Measurements from ENCODE around the gene ANTXR2. TPM values are rescaled to one million over a fixed set of nuclear protein-coding genes. Genes with fewer than 3 reads are reported as not detected.

ANTXR2 gene
- total and polyA plus RNA-seq, 2 of the 13 experiments (the other 11 are each of a cell fraction or from before 2014, with no cell fraction given) = 4.6 to 14.5 TPM

DNA sequence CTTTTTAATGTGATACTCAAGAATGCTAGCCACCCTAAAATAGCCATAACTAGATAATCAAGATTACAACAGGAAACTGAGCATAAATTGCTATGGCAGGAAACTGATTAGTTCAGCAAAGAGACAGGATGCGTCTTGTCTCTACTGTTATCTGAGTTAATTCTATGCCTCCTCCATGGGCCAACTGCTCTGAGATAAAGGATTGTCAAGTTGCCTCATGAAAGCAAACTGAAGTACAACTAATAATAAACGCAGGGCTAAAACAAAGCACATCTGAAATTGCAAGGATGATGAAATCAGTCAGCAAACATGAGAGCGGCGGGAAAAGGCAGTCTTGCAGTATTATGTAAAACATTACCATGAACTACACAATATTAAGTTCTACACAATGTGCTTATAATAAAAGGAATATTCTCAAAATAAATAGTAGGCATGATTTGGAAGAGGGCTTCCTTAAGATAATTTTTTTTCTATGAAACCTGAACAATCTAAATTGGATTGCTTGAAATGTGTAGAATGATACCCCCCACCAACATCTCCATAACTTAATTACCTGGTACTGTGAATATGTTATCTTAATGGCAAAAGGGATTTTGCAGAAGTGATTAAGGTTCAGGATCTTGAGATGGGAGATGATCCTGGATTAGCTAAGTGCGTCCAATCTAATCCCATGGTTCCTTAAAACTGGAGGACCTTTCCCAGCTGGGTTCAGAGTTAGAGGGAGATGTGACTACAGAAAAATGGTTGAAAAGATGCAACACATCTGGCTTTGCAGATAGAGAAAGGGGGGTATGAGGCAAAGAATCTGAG is 65.9 kb downstream of the ANTXR2 start (continued):
- TF ChIP-seq, protein P1, sequence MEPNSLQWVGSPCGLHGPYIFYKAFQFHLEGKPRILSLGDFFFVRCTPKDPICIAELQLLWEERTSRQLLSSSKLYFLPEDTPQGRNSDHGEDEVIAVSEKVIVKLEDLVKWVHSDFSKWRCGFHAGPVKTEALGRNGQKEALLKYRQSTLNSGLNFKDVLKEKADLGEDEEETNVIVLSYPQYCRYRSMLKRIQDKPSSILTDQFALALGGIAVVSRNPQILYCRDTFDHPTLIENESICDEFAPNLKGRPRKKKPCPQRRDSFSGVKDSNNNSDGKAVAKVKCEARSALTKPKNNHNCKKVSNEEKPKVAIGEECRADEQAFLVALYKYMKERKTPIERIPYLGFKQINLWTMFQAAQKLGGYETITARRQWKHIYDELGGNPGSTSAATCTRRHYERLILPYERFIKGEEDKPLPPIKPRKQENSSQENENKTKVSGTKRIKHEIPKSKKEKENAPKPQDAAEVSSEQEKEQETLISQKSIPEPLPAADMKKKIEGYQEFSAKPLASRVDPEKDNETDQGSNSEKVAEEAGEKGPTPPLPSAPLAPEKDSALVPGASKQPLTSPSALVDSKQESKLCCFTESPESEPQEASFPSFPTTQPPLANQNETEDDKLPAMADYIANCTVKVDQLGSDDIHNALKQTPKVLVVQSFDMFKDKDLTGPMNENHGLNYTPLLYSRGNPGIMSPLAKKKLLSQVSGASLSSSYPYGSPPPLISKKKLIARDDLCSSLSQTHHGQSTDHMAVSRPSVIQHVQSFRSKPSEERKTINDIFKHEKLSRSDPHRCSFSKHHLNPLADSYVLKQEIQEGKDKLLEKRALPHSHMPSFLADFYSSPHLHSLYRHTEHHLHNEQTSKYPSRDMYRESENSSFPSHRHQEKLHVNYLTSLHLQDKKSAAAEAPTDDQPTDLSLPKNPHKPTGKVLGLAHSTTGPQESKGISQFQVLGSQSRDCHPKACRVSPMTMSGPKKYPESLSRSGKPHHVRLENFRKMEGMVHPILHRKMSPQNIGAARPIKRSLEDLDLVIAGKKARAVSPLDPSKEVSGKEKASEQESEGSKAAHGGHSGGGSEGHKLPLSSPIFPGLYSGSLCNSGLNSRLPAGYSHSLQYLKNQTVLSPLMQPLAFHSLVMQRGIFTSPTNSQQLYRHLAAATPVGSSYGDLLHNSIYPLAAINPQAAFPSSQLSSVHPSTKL (CRISPR knock-in tag; IDR thresholded peaks at IDR 0.05) = peak; percentile 81
- peak; percentile 59; the same call in 1 of the 2 replicates for TF ChIP-seq ZNF12 (CRISPR knock-in tag; IDR thresholded peaks at IDR 0.05)
- TF ChIP-seq, protein P2, sequence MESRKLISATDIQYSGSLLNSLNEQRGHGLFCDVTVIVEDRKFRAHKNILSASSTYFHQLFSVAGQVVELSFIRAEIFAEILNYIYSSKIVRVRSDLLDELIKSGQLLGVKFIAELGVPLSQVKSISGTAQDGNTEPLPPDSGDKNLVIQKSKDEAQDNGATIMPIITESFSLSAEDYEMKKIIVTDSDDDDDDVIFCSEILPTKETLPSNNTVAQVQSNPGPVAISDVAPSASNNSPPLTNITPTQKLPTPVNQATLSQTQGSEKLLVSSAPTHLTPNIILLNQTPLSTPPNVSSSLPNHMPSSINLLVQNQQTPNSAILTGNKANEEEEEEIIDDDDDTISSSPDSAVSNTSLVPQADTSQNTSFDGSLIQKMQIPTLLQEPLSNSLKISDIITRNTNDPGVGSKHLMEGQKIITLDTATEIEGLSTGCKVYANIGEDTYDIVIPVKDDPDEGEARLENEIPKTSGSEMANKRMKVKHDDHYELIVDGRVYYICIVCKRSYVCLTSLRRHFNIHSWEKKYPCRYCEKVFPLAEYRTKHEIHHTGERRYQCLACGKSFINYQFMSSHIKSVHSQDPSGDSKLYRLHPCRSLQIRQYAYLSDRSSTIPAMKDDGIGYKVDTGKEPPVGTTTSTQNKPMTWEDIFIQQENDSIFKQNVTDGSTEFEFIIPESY (CRISPR knock-in tag; IDR thresholded peaks at IDR 0.05) = peak; percentile 55; the same call in 1 of the 2 replicates
- TF ChIP-seq KAT8 (CRISPR knock-in tag; IDR thresholded peaks at IDR 0.05) = peak; percentile 53; the same call in 1 of the 2 replicates
- no peak for TF ChIP-seq KDM6A (CRISPR knock-in tag; IDR thresholded peaks at IDR 0.05; ENCODE audit: low read depth)
- peak; percentile 56; the same call in 1 of the 2 replicates for TF ChIP-seq SOX13 (IDR thresholded peaks at IDR 0.05)
- peak in 1 of 2 experiments; percentile 92; a peak in 2 of 4 replicates for TF ChIP-seq SOX13 (CRISPR knock-in tag; conservative IDR thresholded peaks at IDR 0.05 in 1 of 2, IDR thresholded peaks at IDR 0.05 in 1 of 2)
- no peak for TF ChIP-seq SP4 (CRISPR knock-in tag; IDR thresholded peaks at IDR 0.05)
- TF ChIP-seq, protein P3, sequence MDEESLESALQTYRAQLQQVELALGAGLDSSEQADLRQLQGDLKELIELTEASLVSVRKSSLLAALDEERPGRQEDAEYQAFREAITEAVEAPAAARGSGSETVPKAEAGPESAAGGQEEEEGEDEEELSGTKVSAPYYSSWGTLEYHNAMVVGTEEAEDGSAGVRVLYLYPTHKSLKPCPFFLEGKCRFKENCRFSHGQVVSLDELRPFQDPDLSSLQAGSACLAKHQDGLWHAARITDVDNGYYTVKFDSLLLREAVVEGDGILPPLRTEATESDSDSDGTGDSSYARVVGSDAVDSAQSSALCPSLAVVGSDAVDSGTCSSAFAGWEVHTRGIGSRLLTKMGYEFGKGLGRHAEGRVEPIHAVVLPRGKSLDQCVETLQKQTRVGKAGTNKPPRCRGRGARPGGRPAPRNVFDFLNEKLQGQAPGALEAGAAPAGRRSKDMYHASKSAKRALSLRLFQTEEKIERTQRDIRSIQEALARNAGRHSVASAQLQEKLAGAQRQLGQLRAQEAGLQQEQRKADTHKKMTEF (CRISPR knock-in tag; IDR thresholded peaks at IDR 0.05) = 0 out of 2 replicates have a peak, but pooled peaks have one; percentile 18
- peak; percentile 71 for TF ChIP-seq GATAD2A (CRISPR knock-in tag; IDR thresholded peaks at IDR 0.05)
- TF ChIP-seq PRPF4 (IDR thresholded peaks at IDR 0.05; ENCODE audit: low read depth, low read length, poor library complexity, severe bottlenecking) = no peak
- TF ChIP-seq ZNF543 (CRISPR knock-in tag; IDR thresholded peaks at IDR 0.05) = no peak
- TF ChIP-seq, protein P4, sequence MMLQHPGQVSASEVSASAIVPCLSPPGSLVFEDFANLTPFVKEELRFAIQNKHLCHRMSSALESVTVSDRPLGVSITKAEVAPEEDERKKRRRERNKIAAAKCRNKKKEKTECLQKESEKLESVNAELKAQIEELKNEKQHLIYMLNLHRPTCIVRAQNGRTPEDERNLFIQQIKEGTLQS (CRISPR knock-in tag; IDR thresholded peaks at IDR 0.05) = peak; percentile 80; the same call in 1 of the 2 replicates
- TF ChIP-seq, protein P5, sequence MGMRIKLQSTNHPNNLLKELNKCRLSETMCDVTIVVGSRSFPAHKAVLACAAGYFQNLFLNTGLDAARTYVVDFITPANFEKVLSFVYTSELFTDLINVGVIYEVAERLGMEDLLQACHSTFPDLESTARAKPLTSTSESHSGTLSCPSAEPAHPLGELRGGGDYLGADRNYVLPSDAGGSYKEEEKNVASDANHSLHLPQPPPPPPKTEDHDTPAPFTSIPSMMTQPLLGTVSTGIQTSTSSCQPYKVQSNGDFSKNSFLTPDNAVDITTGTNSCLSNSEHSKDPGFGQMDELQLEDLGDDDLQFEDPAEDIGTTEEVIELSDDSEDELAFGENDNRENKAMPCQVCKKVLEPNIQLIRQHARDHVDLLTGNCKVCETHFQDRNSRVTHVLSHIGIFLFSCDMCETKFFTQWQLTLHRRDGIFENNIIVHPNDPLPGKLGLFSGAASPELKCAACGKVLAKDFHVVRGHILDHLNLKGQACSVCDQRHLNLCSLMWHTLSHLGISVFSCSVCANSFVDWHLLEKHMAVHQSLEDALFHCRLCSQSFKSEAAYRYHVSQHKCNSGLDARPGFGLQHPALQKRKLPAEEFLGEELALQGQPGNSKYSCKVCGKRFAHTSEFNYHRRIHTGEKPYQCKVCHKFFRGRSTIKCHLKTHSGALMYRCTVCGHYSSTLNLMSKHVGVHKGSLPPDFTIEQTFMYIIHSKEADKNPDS (CRISPR knock-in tag; IDR thresholded peaks at IDR 0.05) = no peak
- TF ChIP-seq TSC22D2 (CRISPR knock-in tag; IDR thresholded peaks at IDR 0.05; ENCODE audit: borderline replicate concordance) = no peak
- TF ChIP-seq, protein P6, sequence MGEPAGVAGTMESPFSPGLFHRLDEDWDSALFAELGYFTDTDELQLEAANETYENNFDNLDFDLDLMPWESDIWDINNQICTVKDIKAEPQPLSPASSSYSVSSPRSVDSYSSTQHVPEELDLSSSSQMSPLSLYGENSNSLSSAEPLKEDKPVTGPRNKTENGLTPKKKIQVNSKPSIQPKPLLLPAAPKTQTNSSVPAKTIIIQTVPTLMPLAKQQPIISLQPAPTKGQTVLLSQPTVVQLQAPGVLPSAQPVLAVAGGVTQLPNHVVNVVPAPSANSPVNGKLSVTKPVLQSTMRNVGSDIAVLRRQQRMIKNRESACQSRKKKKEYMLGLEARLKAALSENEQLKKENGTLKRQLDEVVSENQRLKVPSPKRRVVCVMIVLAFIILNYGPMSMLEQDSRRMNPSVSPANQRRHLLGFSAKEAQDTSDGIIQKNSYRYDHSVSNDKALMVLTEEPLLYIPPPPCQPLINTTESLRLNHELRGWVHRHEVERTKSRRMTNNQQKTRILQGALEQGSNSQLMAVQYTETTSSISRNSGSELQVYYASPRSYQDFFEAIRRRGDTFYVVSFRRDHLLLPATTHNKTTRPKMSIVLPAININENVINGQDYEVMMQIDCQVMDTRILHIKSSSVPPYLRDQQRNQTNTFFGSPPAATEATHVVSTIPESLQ (CRISPR knock-in tag; conservative IDR thresholded peaks at IDR 0.05) = no peak
- TF ChIP-seq ZSCAN30 (CRISPR knock-in tag; IDR thresholded peaks at IDR 0.05) = no peak

Data from HepG2 (cell line).